ENCODE results near the gene ZCCHC3.
"Not testable (repeated sequence)": the region's sequence is repeated elsewhere in the genome, so short reads cannot be mapped to it uniquely, and the experiment has no call there.

The ZCCHC3 gene

DNA sequence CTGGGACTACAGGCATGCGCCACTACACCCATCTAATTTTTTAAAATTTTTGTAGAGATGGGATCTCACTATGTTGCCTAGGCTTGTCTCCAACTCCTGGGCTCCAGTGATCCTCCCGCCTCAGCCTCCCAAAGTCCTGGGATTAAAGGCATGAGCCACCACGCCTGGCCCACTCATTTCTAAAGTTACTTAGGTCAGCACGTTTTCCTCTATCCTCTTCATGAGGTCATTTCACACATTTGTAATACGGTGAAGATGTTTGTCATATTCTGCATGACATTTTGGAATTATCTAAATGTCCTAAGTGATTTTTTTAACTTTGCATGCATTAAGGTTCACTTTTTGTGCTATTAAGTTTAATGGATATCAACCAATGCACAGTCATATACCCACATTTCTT is 16.0 kb downstream of the ZCCHC3 start:
- no peak for DNase-seq (ENCODE audit: low read depth)

DNA sequence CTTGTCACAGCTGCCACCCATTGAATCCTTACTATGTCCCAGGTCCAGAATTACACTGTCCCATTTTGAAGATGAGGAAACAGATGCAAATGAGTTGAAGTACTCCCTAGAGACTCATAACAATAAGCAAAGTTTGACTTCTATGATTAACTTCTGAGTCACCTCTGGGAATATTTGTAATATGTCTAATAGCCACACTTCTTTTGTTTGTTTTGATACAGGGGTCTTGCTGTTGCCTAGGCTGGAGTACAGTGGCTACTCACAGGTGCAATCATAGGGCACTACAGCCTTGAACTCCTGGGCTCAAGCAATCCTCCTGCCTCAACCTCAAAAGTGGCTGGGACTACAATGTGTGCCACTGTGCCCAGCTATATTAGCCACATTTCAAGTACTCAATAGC is 16.6 kb downstream of the ZCCHC3 start:
- no peak for DNase-seq (ENCODE audit: low read depth)

- DNase-seq (ENCODE audit: low read depth): no peak
Observed at GRCh38 chr20:316316-317068, 19.1 kb downstream of the ZCCHC3 start.

- DNase-seq (ENCODE audit: low read depth): peak; percentile 78
Observed at GRCh38 chr20:324177-325044, 27.0 kb downstream of the ZCCHC3 start.

GRCh38 chr20:325045-325888 is 27.9 kb downstream of the ZCCHC3 start, which contains the start of gene SOX12:
TSS of gene SOX12 (plus strand) at chr20:325552. CDS start at chr20:325925, 373 bp downstream.
- DNase-seq (ENCODE audit: low read depth): peak; percentile 93

DNA sequence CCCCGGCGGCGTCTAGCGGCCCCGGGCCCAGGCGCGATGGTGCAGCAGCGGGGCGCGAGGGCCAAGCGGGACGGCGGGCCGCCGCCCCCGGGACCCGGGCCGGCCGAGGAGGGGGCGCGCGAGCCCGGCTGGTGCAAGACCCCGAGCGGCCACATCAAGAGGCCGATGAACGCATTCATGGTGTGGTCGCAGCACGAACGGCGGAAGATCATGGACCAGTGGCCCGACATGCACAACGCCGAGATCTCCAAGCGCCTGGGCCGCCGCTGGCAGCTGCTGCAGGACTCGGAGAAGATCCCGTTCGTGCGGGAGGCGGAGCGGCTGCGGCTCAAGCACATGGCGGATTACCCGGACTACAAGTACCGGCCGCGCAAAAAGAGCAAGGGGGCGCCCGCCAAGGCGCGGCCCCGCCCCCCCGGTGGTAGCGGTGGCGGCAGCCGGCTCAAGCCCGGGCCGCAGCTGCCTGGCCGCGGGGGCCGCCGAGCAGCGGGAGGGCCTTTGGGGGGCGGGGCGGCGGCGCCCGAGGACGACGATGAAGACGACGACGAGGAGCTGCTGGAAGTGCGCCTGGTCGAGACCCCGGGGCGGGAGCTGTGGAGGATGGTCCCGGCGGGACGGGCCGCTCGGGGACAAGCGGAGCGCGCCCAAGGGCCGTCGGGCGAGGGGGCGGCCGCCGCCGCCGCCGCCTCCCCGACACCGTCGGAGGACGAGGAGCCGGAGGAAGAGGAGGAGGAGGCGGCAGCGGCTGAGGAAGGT is 28.7 kb downstream of the ZCCHC3 start:
- DNase-seq (ENCODE audit: low read depth): peak; percentile 16

DNA sequence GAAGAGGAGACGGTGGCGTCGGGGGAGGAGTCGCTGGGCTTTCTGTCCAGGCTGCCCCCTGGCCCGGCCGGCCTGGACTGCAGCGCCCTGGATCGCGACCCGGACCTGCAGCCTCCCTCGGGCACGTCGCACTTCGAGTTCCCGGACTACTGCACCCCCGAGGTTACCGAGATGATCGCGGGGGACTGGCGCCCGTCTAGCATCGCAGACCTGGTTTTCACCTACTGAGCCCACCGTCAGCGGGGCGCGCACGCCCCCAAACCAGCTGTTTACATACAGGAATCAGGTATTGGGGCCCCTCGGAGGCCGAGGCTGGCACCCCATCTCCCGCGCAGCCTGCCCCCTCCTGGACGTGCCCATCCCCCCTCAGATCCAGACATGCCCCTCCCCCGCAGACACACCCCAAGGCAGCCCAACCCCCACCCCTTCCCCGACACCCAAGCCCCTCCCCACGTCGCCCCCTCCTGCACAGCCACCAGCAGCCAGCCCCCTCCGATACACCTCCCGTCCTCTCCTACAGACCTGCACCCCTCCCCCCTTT is 29.3 kb downstream of the ZCCHC3 start:
- DNase-seq (ENCODE audit: low read depth): no peak

- DNase-seq (ENCODE audit: low read depth): peak; percentile 61
Observed at GRCh38 chr20:327186-328026, 30.0 kb downstream of the ZCCHC3 start.

DNA sequence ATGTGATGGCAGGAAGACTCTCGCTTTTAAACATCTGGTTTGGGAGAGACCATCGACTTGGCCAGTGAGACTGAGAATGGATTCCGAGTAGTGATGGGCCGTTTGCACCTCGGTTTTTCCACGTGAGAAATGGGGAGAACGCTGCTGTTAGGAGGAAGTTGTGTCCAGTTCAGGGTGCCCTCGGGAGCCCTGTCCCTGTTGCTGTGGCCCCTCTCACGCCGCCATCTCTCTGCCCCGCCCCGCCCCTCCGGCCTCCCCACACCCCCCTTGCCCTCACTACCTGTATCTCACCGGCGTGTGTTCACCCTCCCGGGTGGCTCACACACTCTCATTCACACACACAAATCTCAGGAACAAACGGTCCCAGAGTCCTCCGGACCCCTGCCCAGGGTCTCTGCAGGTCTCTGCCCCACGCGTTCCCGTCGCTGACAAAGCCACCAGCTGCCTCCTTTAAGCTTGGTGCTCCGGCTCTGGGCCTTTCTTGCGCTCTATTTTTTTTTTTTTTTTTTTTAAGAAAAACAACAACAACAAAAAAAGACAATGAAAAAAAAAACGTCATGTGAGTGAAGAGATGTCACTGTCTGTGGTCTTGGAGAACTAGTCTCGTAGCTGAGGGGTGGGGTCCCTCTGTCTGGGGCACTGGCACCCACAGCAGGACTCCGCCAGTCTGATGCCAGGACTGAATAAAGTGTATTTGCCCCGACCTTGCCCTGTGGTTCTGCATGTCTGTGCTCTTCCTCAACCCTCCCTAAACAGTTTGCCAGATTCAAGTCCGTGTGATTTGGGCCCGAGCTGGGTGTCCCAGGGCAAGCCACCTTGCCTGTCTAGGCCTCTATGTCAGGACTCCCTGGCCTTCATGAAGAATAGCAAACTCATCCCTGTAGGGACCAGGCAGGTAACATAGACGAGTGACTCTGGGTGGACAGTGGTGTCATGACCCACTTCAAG is 30.9 kb downstream of the ZCCHC3 start:
- no peak for DNase-seq (ENCODE audit: low read depth)

DNA sequence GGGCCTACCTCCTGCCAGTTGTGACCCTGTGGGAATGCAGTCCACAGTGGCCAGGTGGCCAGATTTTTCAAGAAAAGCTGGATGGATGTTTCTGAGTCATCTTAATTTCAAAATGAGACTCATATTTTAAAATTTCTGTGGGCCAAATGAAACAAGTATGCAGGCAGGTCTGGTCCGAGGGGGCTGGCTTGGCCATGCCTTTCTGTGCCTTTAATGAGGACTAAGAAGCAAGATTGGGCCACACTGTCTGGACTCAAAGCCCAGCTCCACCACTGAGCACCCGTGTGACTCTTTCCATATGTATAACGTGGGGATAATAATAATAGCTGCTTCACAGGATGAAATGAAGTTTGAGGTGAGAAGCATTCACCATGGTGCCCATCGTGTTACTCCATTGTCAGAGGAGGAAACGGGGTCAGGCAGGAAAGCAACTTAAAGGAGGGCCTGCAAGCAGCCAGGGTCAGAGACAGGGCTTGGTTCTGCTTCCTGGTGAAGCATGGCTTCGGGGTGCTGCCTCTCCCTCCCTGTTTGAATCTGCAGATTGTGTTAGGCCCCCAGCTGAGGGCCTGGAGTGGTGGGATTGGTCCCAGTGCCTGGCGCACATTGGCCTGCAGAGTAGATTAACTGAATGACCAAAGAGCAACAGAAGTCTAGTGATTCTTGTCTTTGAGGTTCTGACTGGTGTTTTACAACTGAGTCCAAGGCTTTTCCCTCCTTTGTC is 31.8 kb downstream of the ZCCHC3 start:
- DNase-seq (ENCODE audit: low read depth): no peak

DNA sequence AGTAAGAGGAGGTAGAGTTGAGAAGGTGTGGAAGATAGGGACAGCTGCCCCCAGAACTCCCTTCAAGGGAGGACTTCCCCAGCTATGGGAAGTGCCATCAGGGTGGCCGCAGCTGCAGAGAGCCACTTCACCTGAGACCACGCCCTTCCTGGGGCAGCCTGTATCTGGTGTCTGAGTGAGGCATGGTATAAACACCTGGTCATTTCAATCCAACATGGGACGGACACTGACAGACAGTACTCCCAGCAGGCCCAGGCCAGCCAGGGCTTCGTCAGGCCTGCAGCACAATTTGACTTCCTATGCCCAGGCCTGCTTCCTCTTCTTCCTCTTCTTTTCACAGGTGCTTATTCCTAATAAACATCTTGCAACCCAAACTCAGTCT is 32.5 kb downstream of the ZCCHC3 start:
- DNase-seq (ENCODE audit: low read depth): no peak

- DNase-seq (ENCODE audit: low read depth): peak; percentile 24
Observed at GRCh38 chr20:330233-331149, 33.1 kb downstream of the ZCCHC3 start.

- DNase-seq (ENCODE audit: low read depth): no peak
Observed at GRCh38 chr20:334578-334977, 37.2 kb downstream of the ZCCHC3 start.

GRCh38 chr20:336040-336439 is 38.7 kb downstream of the ZCCHC3 start:
- not testable (repeated sequence) for DNase-seq (ENCODE audit: low read depth)

GRCh38 chr20:341682-342081 is 44.3 kb downstream of the ZCCHC3 start:
- DNase-seq (ENCODE audit: low read depth): no peak

- no peak for DNase-seq (ENCODE audit: low read depth)
Observed at GRCh38 chr20:343107-343506, 45.7 kb downstream of the ZCCHC3 start.

GRCh38 chr20:346033-346639 is 48.8 kb downstream of the ZCCHC3 start:
- no peak for DNase-seq (ENCODE audit: low read depth)
